HUES6 (cell line): ENCODE measurements around the gene TTC28.
"Not testable (repeated sequence)": the region's sequence is repeated elsewhere in the genome, so short reads cannot be mapped to it uniquely, and the experiment has no call there.

Source experiments
- H3K27ac ChIP-seq: 2 replicates; pipeline ENCODE4 v1.7.0; 2013; ENCODE audit warnings: low read depth, mild to moderate bottlenecking, low read length, inconsistent platforms
- H3K27me3 ChIP-seq: 2 replicates; pipeline ENCODE4 v1.6.1; 2013; ENCODE audit warnings: low read length; ENCODE audit not compliant: control insufficient read depth, insufficient read depth
- H3K36me3 ChIP-seq: 2 replicates; pipeline ENCODE4 v1.6.1; 2013; ENCODE audit warnings: low read length; ENCODE audit not compliant: control insufficient read depth, insufficient read depth
- H3K4me1 ChIP-seq: 2 replicates; pipeline ENCODE4 v1.6.1; 2013; ENCODE audit warnings: low read length; ENCODE audit not compliant: control insufficient read depth, insufficient read depth
- H3K4me3 ChIP-seq: 2 replicates; pipeline ENCODE4 v1.5.1; 2013; ENCODE audit warnings: low read depth, low read length
- H3K9ac ChIP-seq: one replicate; pipeline ENCODE4 v1.6.1; 2013; ENCODE audit warnings: mild to moderate bottlenecking, low read length
- H3K9me3 ChIP-seq: 2 replicates; pipeline ENCODE4 v1.6.1; 2013; ENCODE audit warnings: low read depth, low read length; ENCODE audit not compliant: control insufficient read depth, insufficient read depth

Gene TTC28

DNA sequence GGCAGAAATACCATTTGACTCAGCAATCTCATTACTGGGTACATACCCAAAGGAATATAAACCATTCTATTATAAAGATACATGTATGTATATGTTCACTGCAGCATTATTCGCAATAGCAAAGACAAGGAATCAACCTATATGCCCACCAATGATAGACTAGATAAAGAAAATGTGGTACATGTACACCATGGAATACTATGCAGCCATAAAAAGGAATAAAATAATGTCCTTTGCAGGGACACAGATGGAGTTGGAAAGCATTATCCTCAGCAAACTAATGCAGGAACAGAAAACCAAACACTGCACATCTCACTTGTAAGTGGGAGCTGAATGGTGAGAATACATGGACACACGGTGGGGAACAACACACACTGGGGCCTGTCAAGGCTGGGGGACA lies 167.3 kb downstream of the TTC28 start:
- not testable (repeated sequence) for H3K9ac ChIP-seq, H3K4me1 ChIP-seq, H3K27ac ChIP-seq, H3K4me3 ChIP-seq, H3K9me3 ChIP-seq, H3K36me3 ChIP-seq, H3K27me3 ChIP-seq

GRCh38 chr22:28507896-28508295 lies 171.7 kb downstream of the TTC28 start:
- Histone ChIP-seq H3K9me3 (0 out of 2 replicates have a peak, but pooled peaks cover 6% of the 10 kb centered on the region), H3K9ac (no peak overlapping the region), H3K36me3 (no peaks in the 10 kb centered on the region), H3K4me3 (no peak overlapping the region), H3K27ac (no peak overlapping the region), H3K4me1 (peaks cover 9% of the 10 kb centered on the region; the same call in 1 of the 2 replicates), H3K27me3 (no peaks in the 10 kb centered on the region)

DNA sequence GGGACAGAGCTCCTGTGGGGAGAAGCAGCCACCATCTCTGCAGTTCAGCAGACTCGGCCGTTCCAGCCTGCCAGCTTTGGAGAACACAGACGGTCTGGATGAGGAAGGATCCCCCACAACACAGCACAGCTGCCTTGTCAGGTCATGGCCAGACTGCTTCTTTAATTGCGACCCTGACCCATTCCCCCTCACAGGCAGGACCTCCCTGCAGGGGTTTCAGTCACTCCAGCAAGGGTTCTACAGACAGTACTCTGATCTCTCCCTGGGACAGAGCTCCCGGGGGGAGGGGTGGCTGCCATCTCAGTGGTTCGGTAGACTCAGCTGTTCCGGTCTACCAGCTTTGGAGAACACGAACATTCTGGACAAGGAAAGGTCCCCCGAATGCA lies 173.5 kb downstream of the TTC28 start:
- H3K27me3 ChIP-seq: no peaks in the 10 kb centered on the region
- H3K9me3 ChIP-seq: 0 out of 2 replicates have a peak, but pooled peaks cover 3% of the 10 kb centered on the region
- H3K36me3 ChIP-seq: no peaks in the 10 kb centered on the region
- no peak overlapping the region for H3K27ac ChIP-seq
- H3K9ac ChIP-seq: no peak overlapping the region
- H3K4me1 ChIP-seq: peaks cover 9% of the 10 kb centered on the region; the same call in 1 of the 2 replicates
- H3K4me3 ChIP-seq: no peak overlapping the region

- Histone ChIP-seq H3K4me1 (peaks cover 9% of the 10 kb centered on the region; the same call in 1 of the 2 replicates), H3K9ac (no peak overlapping the region), H3K27me3 (no peaks in the 10 kb centered on the region), H3K36me3 (no peaks in the 10 kb centered on the region), H3K4me3 (no peak overlapping the region), H3K9me3 (0 out of 2 replicates have a peak, but pooled peaks cover 3% of the 10 kb centered on the region), H3K27ac (no peak overlapping the region)
Observed at GRCh38 chr22:28505416-28506149, 174.1 kb downstream of the TTC28 start.

DNA sequence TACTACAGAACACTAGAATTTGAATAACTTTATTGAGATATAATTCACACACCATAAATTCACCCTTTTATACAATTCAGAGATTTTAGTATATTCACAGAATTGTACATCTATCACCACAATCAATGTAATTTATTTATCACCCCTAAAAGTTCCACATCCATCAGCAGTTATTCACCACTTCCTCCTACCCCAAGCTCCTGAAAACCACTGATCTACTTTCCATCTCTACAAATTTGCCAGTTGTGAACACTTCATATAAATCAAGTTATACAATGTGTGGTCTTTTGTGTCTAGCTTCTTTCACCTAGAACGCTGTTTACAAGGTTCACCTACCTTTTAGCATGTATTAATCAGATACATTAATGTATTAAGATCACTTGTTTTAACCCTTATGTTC lies 179.6 kb downstream of the TTC28 start:
- H3K9ac ChIP-seq: no peak overlapping the region
- no peaks in the 10 kb centered on the region for H3K9me3 ChIP-seq
- H3K36me3 ChIP-seq: no peaks in the 10 kb centered on the region
- no peak overlapping the region for H3K4me3 ChIP-seq
- no peaks in the 10 kb centered on the region for H3K4me1 ChIP-seq
- H3K27ac ChIP-seq: no peak overlapping the region
- H3K27me3 ChIP-seq: no peaks in the 10 kb centered on the region

DNA sequence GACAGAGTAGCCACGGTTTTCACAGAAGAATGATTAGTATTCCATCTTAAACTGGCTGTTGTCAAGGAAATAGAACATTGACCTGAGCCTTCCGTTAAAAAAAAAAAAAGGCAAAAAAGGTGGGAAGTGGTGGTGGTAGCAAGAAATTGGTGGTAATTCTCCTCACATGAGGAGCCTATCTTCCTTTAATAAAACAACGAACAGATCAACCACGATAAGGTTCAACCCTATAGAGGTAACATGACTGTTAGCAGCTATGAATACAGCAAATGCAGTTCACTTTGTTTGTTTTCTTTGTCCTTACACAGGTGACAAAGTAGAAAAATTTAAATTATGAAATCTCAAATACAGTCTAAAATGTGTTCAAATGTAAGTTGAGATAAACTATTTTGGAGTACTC lies 181.6 kb downstream of the TTC28 start:
- Histone ChIP-seq H3K9ac (no peak overlapping the region), H3K4me3 (no peak overlapping the region), H3K4me1 (no peaks in the 10 kb centered on the region), H3K27me3 (no peaks in the 10 kb centered on the region), H3K9me3 (no peaks in the 10 kb centered on the region), H3K27ac (no peak overlapping the region), H3K36me3 (no peaks in the 10 kb centered on the region)

- no peaks in the 10 kb centered on the region for H3K36me3 ChIP-seq
- H3K27me3 ChIP-seq: no peaks in the 10 kb centered on the region
- H3K4me1 ChIP-seq: no peaks in the 10 kb centered on the region
- no peak overlapping the region for H3K4me3 ChIP-seq
- no peak overlapping the region for H3K27ac ChIP-seq
- no peaks in the 10 kb centered on the region for H3K9me3 ChIP-seq
- H3K9ac ChIP-seq: no peak overlapping the region
Observed at GRCh38 chr22:28497188-28497587, 182.5 kb downstream of the TTC28 start.

DNA sequence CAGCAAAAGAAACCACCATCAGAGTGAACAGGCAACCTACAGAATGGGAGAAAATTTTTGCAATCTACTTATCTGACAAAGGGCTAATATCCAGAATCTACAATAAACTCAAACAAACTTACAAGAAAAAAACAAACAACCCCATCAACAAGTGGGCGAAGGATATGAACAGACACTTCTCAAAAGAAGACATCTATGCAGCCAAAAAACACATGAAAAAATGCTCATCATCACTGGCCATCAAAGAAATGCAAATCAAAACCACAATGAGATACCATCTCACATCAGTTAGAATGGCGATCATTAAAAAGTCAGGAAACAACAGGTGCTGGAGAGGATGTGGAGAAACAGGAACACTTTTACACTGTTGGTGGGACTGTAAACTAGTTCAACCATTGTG lies 188.4 kb downstream of the TTC28 start:
- H3K27ac ChIP-seq, H3K9ac ChIP-seq, H3K4me3 ChIP-seq, H3K27me3 ChIP-seq, H3K4me1 ChIP-seq, H3K9me3 ChIP-seq, H3K36me3 ChIP-seq: not testable (repeated sequence)

- no peaks in the 10 kb centered on the region for H3K9me3 ChIP-seq
- H3K36me3 ChIP-seq: no peaks in the 10 kb centered on the region
- no peaks in the 10 kb centered on the region for H3K4me1 ChIP-seq
- no peak overlapping the region for H3K4me3 ChIP-seq
- H3K27me3 ChIP-seq: no peaks in the 10 kb centered on the region
- no peak overlapping the region for H3K27ac ChIP-seq
- H3K9ac ChIP-seq: no peak overlapping the region
Observed at GRCh38 chr22:28488825-28489224, 190.8 kb downstream of the TTC28 start.

DNA sequence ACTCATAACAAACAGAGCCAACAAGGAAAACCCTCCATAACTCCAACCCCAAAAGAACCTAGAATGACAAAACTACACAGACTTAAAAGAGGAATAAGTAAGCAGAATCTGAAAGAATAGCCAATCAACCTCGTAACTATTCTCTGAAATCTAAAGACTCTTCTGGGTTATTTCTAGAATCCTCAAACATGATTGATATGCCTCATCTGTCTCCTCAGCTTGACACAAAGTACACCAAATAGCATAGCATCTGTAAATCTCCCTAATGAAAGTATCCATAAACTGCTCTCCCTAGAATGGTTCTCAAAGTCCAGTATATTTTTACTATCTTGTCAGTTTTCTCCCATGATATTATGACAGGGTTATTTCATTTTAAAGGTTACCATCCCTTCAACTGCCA lies 195.0 kb downstream of the TTC28 start:
- H3K9me3 ChIP-seq: no peaks in the 10 kb centered on the region
- no peak overlapping the region for H3K4me3 ChIP-seq
- H3K4me1 ChIP-seq: no peaks in the 10 kb centered on the region
- no peak overlapping the region for H3K9ac ChIP-seq
- H3K36me3 ChIP-seq: no peaks in the 10 kb centered on the region
- H3K27ac ChIP-seq: no peak overlapping the region
- H3K27me3 ChIP-seq: no peaks in the 10 kb centered on the region

GRCh38 chr22:28481725-28482124 lies 197.9 kb downstream of the TTC28 start:
- H3K36me3 ChIP-seq: no peaks in the 10 kb centered on the region
- no peak overlapping the region for H3K9ac ChIP-seq
- no peak overlapping the region for H3K27ac ChIP-seq
- H3K9me3 ChIP-seq: no peaks in the 10 kb centered on the region
- no peak overlapping the region for H3K4me3 ChIP-seq
- no peaks in the 10 kb centered on the region for H3K27me3 ChIP-seq
- H3K4me1 ChIP-seq: no peaks in the 10 kb centered on the region
